Prostate gland (tissue), 2 donors: ENCODE results near the gene CUX1.

ENCODE experiments used
- CTCF ChIP-seq, 4 experiments: fragments of 200-600 bp in 2 of 4; fragments of 450-650 bp in 2 of 4; sonication (generic) in 2 of 4; IDR thresholded peaks; 1 replicate in 3 of 4; 2 replicates in 1 of 4; pipeline ENCODE4 v1.5.1; 2016 to 2019; ENCODE audit warnings: antibody characterized with exemption in 4 of 4, mild to moderate bottlenecking in 2 of 4, moderate library complexity in 2 of 4
- POLR2A ChIP-seq: fragments of 450-650 bp; IDR thresholded peaks from one replicate; pipeline ENCODE4 v1.6.1; 2016; ENCODE audit warnings: antibody characterized with exemption, mild to moderate bottlenecking
- POLR2AphosphoS5 ChIP-seq: sonication (generic); formaldehyde crosslinking; IDR thresholded peaks from one replicate; pipeline ENCODE4 v1.6.1; 2017; ENCODE audit warnings: antibody characterized with exemption

GRCh38 chr7:101835136-101835535 is 17.7 kb downstream of the CUX1 start:
- no peak for TF ChIP-seq CTCF (IDR thresholded peaks at IDR 0.05)
- TF ChIP-seq POLR2A, result no peak
- no peak for TF ChIP-seq POLR2AphosphoS5
